ENCODE measurements around the gene CLDN3.

GRCh38 chr7:73740212-73740611, 29.9 kb downstream of the CLDN3 start:
- TF ChIP-seq POLR2A (IDR thresholded peaks at IDR 0.05; ENCODE audit: low read depth, low read length) (no peak), SMC3 (IDR thresholded peaks at IDR 0.05; ENCODE audit: low read depth, low read length) (no peak), RCOR1 (IDR thresholded peaks at IDR 0.05; ENCODE audit: insufficient replicate concordance, low read length) (no peak)
